CD4-positive, alpha-beta T cell treated with Interleukin-17A for 4 hours (primary cell): ENCODE data around the gene PCSK5.
"Not testable (repeated sequence)": the region's sequence is repeated elsewhere in the genome, so short reads cannot be mapped to it uniquely, and the experiment has no call there.

Experiments used
- DNase-seq: peaks from one replicate; pipeline ENCODE4 v3.0.0-alpha.2; 2020; ENCODE audit warnings: mixed read lengths

The PCSK5 gene

GRCh38 chr9:76330034-76330433 lies 439.6 kb downstream of the PCSK5 start:
- no peak for DNase-seq

DNA sequence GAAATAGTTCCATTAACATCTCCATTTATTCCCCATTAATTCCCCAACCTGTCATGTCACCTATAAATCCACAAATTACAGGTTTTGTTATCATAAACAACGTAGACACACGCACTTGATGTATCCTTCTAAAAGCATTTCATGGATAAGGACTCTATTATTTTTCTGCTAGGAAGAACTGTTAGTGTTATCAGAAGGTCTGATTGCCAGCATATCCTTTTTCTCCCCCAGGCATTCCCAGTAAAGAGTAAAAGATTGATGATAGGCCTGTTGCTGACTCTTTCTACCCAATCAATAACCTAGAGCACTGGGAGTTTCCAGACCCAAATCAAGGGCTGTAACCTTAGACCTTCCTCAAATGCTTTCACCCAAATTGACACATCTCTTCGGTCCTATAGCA lies 442.9 kb downstream of the PCSK5 start:
- DNase-seq = no peak

DNA sequence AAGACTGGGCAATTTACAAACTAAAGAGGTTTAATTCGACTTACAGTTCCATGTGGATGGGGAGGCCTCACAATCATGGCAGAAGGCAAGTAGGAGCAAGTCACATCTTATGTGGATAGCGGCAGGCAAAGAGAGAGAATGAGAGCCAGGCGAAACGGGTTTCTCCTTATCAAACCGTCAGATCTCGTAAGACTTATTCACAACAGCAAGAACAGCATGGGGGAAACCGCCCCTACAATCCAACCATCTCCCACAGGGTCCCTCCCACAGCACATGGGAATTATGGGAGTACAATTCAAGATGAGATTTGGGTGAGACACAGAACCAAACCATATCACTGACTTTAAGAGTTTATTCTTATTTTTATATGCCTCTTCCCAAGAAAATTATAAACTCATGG lies 443.5 kb downstream of the PCSK5 start:
- DNase-seq = no peak

DNA sequence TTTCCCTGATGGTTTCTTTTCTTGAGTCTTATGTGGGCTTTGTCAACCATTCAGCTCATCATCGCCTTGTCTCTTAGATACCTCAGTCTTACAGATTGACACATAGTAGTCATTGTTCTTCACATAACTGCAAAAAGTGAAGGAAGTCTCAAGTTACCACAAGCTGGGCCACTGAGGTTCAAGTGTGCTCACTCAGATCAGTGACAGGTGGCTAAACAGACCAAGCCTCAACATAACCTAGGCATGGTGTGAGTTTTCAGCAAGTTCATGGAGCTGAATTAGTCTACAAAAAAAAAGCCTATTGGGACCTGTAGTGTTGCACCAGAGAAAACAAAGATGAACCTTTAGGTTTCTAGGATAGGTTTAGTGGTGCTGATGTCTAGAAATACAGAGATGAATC lies 445.6 kb downstream of the PCSK5 start:
- no peak for DNase-seq

DNA sequence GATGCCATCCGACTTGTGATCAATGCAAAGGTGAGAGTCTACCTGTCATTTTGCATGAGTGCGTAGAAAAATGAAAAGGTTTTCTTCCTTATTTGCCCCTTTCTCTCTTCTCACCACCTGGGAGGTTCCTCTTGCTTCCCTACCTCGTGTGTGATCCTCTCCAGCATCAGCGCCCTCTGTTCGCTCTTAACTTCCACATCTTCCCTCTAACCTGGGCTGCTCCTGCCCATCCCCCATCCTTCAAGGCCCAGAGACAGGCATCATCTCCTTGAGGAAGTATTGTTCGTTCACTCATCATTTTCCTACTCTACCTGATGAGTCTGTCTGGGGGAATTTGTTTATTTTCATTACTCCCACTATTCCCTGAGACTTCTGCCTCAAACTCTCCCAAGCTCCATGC lies 447.9 kb downstream of the PCSK5 start:
- no peak for DNase-seq

- no peak for DNase-seq
Observed at GRCh38 chr9:76341616-76342015, 451.1 kb downstream of the PCSK5 start.

DNA sequence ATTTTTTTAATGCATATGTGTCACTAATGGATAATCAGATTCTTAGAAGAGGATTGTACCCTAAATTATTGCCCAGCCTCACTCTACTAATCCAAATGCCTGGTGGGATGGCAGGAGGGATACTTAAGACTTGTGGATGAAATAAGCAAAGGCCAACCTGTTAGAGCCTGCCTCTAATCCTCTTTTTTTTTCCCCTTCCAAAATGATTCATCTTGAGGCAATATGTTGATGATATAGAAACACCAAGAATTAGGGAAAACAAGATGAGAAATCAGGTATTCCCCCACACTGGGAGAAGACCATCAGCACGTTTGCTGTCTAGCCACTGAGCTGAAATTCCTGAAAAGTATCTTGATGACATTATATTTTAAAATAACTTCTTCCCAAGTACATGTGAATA lies 451.7 kb downstream of the PCSK5 start:
- no peak for DNase-seq

DNA sequence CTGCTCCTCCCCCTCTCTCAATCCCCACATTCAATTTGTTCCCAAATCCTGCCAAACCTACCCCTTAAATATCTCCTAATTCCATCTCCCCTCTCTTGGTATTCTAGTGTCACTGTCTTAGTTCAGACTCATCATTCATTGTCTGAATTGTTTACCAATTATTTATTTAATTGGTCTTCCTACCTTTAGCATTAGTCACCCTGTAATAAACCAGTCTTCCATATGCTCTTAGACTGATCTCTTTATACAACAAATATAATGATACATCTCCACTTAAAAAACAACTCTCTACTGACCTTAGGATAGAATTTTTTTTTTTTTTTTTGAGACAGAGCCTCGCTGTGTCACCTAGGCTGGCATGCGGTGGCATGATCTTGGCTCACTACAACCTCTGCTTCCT lies 452.4 kb downstream of the PCSK5 start:
- no peak for DNase-seq

GRCh38 chr9:76349865-76350264 lies 459.4 kb downstream of the PCSK5 start:
- no peak for DNase-seq

DNA sequence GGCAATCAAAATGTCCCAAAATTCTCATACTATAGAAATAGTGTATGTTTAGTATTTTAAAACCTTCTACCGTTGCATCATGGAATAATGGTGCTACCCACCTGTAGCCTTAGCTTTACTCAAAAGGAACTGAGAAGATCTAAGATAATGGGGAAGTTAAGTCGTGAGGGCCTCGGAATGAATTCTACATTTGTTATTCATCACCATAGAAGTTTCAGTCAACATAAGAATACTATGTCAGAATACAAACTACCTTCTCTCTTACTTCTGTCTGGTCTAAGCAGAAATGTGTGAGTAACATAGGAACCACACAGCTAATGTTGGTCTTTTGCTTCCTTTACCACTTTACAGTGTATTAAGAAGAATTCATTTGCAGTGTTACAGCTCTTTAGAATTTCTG lies 460.5 kb downstream of the PCSK5 start:
- DNase-seq = no peak

DNA sequence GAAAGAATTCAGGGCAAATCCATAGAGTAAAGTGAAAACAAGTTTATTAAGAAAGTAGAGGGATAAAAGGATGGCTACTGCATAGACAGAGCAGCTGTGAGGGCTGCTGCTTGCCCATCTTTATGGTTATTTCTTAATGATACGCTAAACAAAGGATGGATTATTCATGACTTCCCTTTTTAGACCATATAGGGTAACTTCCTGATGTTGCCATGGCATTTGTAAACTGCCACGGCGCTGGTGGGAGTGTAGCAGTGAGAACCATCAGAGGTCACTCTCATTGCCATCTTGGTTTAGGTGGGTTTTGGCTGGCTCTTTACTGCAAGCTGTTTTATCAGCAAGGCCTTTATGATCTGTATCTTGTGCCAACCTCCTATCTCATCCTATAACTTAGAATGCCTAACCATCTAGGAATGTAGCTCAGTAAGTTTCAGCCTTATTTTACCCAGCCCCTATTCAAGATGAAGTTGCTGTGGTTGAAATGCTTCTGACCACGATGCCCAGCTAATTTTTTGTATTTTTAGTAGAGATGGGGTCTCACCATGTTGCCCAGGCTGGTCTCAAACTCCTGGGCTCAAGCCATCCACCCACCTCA lies 461.6 kb downstream of the PCSK5 start:
- DNase-seq = no peak

DNA sequence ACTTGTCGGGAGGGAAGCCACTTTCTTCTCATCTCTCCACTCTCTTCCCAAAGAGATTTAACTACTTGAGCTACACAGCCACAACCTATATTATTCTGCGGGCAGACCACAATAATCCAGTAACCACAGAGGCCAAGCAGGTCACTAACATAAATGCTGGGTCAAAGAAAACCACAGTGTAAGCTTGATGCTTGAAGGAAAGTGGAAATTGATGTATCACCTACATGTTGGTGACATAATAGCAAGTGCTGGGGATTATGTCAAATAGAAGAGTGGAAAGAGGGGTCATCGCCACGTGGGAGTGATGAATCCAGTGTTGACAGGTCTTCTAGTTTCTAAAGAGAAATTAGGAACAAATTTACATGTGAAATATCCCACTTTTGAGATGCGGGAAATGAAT lies 462.8 kb downstream of the PCSK5 start:
- DNase-seq = no peak

DNA sequence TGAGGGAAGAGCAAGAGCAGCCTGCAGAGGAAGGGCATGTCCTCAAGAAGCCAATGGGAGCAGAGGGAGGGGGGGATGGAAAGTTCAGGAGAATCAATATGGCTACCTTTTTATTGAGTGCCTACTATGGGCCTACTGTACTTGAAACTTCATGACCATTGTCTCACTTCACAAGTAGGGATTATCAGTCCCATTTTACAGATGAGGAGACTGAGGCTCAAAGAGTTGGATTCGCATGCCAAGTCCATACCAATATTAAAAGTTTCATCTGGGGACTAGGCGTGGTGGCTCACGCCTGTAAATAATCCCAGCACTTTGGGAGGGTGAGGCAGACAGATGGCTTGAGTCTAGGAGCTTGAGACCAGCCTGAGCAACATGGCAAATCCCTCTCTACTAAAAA lies 463.7 kb downstream of the PCSK5 start:
- no peak for DNase-seq

DNA sequence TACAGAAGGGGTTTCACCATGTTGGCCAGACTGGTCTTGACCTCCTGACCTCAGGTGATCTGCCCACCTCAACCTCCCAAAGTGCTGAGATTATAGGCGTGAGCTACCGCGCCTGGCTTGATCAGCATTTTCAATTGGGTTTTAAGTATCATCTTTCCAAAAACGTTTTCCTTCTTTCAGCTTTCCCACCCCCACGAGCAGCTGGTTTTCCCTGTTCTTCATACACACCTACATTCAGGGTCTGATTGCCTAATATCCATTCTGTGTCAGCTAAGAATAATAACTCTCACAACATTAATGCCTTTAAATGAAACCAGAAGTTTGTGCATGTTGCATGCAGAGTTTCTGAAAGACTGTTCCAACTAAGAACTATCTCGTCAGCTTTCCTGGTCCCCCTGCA lies 465.4 kb downstream of the PCSK5 start:
- DNase-seq = no peak

DNA sequence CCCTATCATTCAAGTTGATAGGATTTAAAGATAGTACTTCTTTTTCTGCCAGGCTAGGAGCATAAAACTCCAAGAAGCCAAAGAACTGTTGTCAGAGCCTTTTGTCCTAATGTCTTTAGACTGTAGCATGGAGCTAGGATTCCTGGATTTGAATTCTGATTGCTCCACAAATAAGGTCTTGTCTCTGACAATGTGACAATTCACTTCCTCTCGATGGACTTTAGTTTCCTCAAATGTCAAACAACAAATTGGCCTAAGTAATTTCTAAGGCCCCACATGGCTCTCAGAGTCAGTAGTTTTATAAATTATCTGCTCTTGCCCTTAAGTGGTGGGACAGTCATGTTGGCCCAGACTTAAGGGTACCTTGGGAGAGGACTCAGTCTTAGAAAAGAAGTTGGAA lies 467.1 kb downstream of the PCSK5 start:
- DNase-seq = no peak

DNA sequence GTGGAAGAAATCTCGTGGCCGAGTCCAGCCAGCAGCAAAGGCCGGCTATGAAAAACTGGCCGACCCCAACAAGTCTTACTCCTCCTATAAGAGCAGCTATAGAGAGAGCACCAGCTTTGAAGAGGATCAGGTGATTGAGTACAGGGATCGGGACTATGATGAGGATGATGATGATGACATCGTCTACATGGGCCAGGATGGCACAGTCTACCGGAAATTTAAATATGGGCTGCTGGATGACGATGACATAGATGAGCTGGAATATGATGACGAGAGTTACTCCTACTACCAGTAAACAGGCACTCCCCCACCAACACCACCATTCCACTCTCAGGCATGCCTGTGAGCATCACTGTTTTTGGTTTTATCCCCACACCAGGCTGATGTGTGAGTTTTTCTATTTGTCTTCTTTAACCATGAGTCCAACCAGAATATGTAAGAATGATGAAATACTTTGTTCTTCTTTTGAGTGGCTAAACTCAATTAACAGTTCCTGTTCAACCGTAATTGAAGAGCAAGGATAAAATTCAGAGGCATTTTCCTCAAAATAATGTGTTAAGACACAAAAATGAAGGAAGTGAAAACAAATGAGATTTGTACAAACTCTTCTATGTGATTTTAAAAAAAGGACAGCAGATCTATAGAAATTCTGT lies 468.3 kb downstream of the PCSK5 start:
- DNase-seq = no peak

DNA sequence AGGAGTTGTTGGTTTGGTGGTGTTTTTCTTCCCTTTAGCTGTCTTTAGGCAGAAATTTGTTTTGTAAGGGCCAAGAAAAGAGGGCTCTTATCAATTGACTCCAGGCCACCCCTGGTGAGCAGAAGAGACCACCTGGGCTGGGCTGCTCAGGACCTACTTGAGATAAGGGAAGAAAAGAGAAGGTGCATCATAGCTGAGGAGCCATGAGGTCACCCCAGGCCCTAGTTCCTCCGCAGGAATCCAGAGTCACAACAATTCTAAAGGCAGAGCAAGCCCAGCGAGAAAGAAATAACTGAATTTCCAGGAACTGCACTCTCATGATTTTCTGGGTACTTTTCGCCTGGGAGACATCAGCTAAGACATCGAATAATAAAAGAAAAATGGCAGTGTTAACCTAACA lies 468.9 kb downstream of the PCSK5 start:
- DNase-seq = no peak

GRCh38 chr9:76359766-76360165 lies 469.3 kb downstream of the PCSK5 start:
- DNase-seq = no peak

DNA sequence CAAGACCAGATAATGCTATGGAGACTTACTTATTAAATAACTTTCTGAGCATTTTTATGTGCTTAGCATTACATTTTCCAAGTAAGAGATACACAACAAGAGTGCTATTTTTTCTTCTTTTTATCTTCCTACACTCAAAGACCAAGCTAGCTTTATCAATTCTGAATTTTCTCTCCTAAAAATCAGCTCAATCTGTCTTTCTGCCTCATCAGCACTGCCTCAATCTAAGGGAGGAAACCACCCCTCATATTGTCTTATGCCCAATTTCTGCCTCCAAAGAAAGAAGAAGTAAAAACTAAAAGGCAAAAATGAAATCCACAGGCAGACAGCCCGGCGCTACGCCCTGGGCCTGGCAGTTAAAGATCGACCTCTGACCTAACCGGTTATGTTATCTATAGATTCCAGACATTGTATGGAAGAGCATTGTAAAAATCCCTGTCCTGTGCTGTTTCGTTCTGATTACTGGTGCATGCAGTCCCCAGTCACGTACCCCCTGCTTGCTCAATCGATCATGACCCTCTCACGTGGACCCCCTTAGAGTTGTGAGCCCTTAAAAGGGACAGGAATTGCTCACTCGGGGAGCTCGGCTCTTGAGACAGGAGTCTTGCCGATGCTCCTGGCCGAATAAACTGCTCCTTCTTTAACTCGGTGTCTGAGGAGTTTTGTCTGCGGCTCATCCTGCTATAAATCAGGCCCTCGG lies 472.0 kb downstream of the PCSK5 start:
- DNase-seq = not testable (repeated sequence)

DNA sequence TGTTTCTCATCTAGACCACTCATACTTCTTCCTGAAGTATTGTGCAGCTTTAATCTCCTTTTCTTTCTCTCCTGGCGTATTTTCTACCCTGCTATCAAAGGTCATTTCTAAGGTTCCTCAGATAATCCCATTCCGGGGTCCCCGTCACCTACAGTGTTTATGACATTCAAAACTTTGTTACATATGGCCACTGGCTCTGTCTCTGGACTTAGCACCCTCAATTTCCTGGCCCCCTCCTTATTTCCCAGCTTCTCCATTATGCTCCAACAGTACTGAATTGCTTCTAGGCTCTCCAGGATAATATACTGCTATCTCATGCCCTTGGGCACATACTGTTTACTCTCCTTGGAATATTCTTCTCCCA lies 472.5 kb downstream of the PCSK5 start:
- DNase-seq = no peak

DNA sequence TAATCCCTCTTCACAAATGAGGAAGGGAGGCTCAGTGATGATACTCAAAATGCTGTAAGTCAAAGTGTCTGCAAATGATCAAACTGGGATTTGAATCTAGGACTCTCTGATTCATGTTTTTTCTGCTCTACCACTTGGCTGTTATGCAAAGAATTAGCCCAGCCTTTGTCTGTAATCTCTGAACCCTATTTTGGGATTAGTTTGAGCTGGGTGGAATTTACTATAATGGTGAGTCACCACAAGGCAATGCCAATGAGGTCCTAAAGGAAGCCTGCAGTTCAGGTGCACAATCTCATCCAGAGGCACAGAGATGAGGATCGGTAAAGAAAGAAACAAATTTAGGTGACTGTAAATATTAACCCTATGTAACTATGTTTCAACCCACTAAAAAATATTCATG lies 474.6 kb downstream of the PCSK5 start:
- DNase-seq = no peak

- no peak for DNase-seq
Observed at GRCh38 chr9:76366275-76366674, 475.8 kb downstream of the PCSK5 start.

DNA sequence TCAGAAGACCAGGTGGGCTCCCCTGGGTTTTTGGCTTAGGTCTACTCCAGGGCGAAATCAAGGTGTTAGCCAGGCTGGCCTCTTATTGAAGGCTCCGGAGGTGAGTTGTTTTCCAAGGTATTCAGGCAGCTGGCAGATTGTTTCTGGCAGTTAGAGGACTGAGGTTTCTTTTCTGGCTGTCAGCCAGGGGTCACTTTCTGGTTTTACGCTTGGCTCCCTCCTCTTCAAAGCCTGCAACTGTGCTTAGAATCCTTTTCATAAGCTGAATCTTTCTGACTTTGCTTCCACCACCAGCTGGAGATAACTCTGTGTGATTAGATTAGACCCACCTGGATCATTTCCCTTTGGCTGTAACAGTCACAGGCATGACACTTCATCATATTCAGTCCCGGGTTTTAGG lies 479.1 kb downstream of the PCSK5 start:
- DNase-seq = no peak

- DNase-seq = no peak
Observed at GRCh38 chr9:76370396-76371023, 480.0 kb downstream of the PCSK5 start.
